COLO668 (cell line): ENCODE measurements around the gene FMNL3.
"Not testable (repeated sequence)": the region's sequence is repeated elsewhere in the genome, so short reads cannot be mapped to it uniquely, and the experiment has no call there.

Experiments
- DNase-seq: peaks from one replicate; lab custom pipeline; 2025; ENCODE audit not compliant: unreplicated experiment; lab: John Stamatoyannopoulos, UW

FMNL3 gene

GRCh38 chr12:49707128-49707811 lies at the start of gene FMNL3:
FMNL3 (minus strand) TSS chr12:49707405; CDS start chr12:49707180, 225 bp downstream.
- peak; percentile 89 for DNase-seq

DNA sequence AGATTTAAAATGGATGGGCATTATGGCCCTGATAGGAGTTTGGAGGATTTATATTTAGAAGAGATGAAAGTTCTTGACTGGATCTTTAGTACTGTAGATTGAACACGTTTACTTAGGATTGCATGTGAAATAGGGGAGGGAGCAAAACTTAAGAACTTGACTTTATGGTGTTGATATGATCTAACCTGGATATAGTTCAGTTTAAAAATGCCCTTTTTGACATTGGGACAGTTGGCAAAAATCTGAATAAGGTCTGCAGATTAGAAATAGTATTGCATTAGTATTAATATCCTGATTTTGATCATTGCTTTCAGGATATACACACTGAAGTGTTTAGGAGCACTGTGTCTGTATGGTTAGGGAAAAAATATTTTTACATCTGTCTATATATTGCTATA lies 43.8 kb upstream of the FMNL3 start:
- DNase-seq = no peak

DNA sequence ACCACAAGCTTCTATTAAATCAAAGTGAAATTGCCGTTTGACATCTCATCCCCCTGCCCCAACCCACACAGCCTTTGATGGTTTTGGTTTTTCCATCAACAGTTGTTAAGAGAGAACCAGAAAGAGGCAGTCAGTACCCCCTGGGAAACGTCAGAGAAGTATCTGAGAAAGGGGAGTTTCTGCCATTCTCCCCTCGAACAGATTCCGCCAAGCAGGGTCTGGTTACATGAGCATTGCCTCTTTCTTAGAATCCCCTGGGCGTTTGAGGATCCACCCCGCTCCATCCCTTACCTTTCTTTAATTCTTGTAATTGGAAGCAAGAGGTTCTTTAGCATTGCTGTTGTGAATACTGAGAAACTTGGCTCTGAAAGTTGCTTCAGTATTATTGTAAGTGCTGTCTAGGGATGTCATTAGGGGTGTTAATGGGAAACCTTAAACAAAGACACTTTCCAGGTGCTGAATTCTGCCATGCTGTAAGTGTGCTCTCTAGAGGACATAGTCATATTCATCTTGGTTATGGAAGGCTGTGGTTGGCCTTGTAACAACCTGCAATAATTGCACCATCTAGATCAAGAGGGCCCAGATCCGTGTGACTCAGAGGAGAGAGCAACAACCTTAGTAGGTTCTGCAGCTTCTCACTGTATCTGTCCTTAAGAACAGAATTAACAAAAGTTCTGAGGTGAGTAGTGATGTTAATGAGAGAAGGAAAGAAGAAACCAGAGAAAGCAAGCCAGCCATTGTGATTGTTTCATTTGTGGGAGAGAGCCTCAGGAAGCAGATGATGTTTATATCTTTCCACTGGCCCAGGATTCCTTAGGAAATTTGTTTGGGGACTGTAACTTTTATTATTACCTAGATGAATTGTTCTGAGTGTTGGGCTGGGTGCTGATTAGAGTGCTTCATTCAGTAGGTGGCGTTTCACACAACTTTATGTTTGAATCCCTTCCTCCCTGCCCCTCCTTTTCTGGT lies 43.1 kb upstream of the FMNL3 start:
- DNase-seq = no peak

- no peak for DNase-seq
Observed at GRCh38 chr12:49748800-49749199, 41.6 kb upstream of the FMNL3 start.

GRCh38 chr12:49748306-49748705 lies 41.1 kb upstream of the FMNL3 start:
- DNase-seq = no peak

GRCh38 chr12:49744363-49744885 lies 37.2 kb upstream of the FMNL3 start:
- DNase-seq = no peak

GRCh38 chr12:49741882-49742620 lies 34.8 kb upstream of the FMNL3 start:
- peak; percentile 71 for DNase-seq

DNA sequence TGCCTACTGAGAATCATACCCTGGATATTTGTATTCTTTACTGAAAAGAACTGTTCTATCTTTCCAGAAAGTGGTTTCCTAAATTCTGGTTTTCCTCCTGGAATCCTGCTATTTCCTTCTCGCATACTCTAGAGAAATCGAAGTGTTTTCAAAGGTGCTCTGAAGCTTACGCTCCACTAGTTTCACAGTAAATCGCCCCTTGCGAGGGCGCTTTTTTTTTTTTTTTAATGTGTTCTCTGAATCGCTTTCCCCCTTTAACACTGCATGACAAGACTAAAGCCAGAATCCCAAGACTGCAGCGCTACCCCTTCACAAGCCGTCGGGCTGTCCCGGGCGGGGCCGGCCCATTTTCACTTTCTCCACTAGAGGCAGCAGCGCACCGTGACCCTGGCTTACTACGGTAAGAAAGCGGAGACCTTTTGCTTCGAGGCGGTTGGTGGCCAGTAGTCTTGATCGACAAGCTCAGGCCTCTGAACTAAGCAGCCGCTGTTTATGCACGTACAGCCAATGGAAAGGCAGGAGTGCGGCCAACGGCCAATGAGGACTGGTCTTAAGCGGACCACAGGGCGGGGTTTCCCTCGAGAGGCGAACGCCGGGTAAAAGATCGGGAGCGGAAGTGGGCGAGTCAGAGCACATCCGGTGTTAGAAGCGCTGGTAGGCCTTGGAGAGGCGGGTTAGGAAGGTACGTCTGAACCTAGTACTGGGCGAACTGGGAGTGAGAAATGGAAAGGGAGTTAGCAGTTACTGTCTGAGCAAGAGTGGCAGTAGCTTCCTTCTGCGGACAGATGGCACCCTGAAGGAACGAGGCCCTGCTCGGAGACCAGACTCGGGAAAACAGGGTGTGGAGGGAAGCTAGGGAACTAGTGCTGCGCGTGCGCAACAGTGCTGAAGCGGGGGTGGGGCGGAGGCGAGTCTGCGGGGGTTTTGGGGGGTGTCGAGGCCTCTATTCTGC lies 34.0 kb upstream of the FMNL3 start, which contains the start of gene TMBIM6:
Gene TMBIM6, plus strand, starts transcription at position 628 of the 952 bp plus-strand sequence. CDS start 10,937 bp downstream, outside the sequence.
- DNase-seq = peak; percentile 95

GRCh38 chr12:49740277-49740676 lies 33.1 kb upstream of the FMNL3 start:
- not testable (repeated sequence) for DNase-seq

GRCh38 chr12:49738721-49739120 lies 31.5 kb upstream of the FMNL3 start:
- not testable (repeated sequence) for DNase-seq

DNA sequence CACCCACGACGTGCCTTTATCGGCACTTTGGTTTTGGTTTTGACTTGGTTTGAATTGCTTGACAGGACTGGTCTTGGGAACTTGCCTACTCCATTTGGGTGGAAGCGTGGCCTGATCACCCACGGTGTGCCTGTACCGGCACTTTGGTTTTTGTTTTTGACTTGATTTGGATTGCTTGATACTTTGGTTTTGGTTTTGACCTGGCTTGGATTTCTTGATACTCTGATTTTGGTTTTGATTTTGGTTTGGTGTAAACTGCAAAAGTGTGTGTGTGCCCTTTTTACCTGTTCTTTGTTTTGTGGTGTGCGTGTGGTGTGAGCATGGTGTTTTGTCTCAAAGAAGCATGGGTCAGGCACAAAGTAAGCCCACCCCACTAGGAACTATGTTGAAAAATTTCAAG lies 27.7 kb upstream of the FMNL3 start:
- not testable (repeated sequence) for DNase-seq

DNA sequence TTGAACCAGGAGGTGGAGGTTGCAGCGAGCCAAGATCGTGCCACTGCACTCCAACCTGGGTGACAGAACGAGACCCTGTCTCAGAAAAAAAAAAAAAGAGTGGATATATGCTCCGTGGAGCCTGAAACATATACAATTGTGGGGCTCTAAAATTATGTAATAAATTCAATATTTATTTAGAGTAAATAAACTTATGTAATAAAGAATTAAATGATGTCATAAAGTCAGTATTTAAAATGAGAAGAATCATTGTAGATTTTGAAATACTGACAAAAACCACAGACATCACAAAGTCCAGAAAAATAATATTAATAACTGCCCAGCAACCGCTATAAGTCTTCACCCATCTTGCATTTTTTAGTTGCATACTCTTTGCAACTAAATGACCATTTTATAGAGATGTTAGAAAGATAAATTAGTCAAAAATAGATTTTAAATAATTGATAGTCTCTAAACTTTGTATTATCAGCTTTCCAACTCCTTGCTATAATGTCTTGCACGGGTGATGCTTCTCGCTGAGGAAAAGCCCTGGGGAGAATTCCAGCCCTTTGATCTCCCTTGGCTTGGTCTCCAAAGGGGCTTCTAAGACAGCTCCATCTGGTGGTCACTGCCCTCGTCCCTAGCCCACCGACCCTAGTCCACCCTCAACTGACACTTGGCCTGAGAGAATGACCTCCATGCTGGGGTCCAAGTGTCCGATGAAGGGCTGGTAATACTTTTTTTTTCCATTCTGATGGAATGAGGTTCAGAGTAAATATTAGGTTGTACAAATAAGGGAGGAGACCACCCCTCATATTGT lies 26.2 kb upstream of the FMNL3 start:
- no peak for DNase-seq

DNA sequence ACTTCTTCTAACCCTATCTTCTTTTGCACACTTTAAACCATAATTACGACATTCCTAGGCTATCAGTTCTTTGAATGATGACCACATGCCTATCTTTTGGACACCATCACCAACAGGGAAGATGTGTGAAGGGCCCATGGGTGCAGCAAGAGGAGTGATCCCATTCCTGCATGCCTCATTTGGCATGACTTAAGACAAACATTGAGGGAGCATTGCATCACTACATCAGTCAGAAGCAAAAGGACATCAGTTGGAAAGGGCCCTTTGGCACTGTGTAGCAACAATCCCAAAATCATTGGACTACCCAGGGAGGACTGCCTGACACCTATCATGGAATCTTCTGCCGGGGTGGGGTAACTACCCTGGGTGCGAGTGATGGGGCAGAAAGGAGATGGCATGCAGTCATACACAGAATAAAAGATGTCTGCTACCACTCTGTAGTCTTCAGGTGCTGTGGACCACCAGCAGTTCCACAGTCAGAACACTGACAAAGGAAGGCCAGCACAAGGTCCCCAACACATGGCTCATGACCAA lies 23.4 kb upstream of the FMNL3 start:
- DNase-seq = no peak

GRCh38 chr12:49730050-49730449 lies 22.8 kb upstream of the FMNL3 start:
- DNase-seq = no peak

DNA sequence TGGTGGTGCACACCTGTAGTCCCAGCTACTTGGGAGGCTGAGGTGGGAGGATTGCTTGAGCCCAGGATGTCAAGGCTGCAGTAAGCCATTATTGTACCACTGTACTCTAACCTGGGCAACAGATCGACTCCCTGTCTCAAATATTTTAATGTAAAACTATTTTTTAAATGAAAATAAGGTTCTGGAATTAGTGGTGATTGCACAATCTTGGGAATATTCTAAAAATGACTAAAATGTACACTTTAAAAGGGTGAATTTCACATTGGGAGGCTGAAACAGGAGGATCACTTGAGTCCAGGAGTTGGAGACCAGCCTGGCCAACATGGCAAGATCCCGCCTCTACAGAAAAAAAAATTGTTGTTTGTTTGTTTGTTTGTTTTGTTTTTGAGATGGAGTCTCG lies 21.2 kb upstream of the FMNL3 start:
- no peak for DNase-seq

DNA sequence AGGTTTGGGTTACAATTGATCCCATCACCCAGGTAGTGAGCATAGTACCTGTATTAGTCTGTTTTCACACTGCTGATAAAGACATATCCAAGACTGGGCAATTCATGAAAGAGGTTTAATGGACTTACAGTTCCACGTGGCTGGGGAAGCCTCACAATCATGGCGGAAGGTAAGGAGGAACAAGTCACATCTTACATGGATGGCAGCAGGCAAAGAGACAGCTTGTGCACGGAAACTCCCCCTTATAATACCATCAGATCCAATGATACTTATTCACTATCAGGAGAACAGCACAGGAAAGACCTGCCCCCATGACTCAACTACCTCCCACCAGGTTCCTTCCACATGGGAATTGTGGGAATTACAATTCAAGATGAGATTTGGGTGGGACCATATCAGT lies 14.2 kb upstream of the FMNL3 start:
- not testable (repeated sequence) for DNase-seq

- DNase-seq = no peak
Observed at GRCh38 chr12:49720214-49720613, 13.0 kb upstream of the FMNL3 start.

- DNase-seq = not testable (repeated sequence)
Observed at GRCh38 chr12:49717800-49718199, 10.6 kb upstream of the FMNL3 start.

- no peak for DNase-seq
Observed at GRCh38 chr12:49716553-49716952, 9.3 kb upstream of the FMNL3 start.
